ENCODE measurements around the gene CXCL17. TPM values are rescaled to one million over a fixed set of nuclear protein-coding genes. Genes with fewer than 3 reads are reported as not detected.

CXCL17 gene
- total and polyA plus RNA-seq, 7 experiments from 2014 or later, result 0.30 TPM; not detected in 6

Other genes with a start within 250 kb of the CXCL17 start
- 100 to 1,000 TPM in 1 of 5 experiments, 10 to 100 TPM in 4; 47.9 to 104 (median 65.8) TPM for gene DEDD2, start 225.3 kb downstream of the CXCL17 start, total RNA-seq
- gene DEDD2, start 225.3 kb downstream of the CXCL17 start, polyA plus RNA-seq, result 100 to 1,000 TPM; 132 to 208 TPM
- 10 to 100 TPM in 4 of 5 experiments, 1 to 10 TPM in 1; 8.6 to 25.2 (median 22.7) TPM for gene ZNF526, start 222.6 kb downstream of the CXCL17 start, total RNA-seq
- 10 to 100 TPM in 1 of 2 donors, 1 to 10 TPM in 1; 4.0 to 11.8 TPM for gene ZNF526, start 222.6 kb downstream of the CXCL17 start, polyA plus RNA-seq
- gene GSK3A, start 200.3 kb downstream of the CXCL17 start, total RNA-seq, result 10 to 100 TPM; 19.6 to 52.0 (median 33.0) TPM
- gene GSK3A, start 200.3 kb downstream of the CXCL17 start, polyA plus RNA-seq, result 10 to 100 TPM; 11.4 to 19.6 TPM
- 100 to 1,000 TPM in 1 of 5 experiments, 10 to 100 TPM in 4; 42.5 to 105 (median 51.8) TPM for gene ERF, start 187.8 kb downstream of the CXCL17 start, total RNA-seq
- gene ERF, start 187.8 kb downstream of the CXCL17 start, polyA plus RNA-seq, result 10 to 100 TPM in 1 of 2 donors, 1 to 10 TPM in 1; 2.8 to 10.8 TPM
- 100 to 1,000 TPM in 3 of 5 experiments, 10 to 100 TPM in 2; 90.4 to 134 (median 102) TPM for gene CIC, start 173.7 kb downstream of the CXCL17 start, total RNA-seq
- gene CIC, start 173.7 kb downstream of the CXCL17 start, polyA plus RNA-seq, result 1 to 10 TPM; 1.5 to 2.6 TPM
- gene PRR19, start 140.8 kb downstream of the CXCL17 start, total RNA-seq, result under 1 TPM in 4 of 5 experiments, not detected in 1; 0.32 to 0.68 (median 0.38) TPM
- under 1 TPM; 0.48 to 0.61 TPM for gene PRR19, start 140.8 kb downstream of the CXCL17 start, polyA plus RNA-seq
- 10 to 100 TPM; 11.7 to 36.9 (median 16.9) TPM for gene PAFAH1B3, start 140.3 kb downstream of the CXCL17 start, total RNA-seq
- gene PAFAH1B3, start 140.3 kb downstream of the CXCL17 start, polyA plus RNA-seq, result 10 to 100 TPM; 52.6 to 73.4 TPM
- not detected for gene TMEM145, start 129.6 kb downstream of the CXCL17 start, total RNA-seq
- not detected for gene TMEM145, start 129.6 kb downstream of the CXCL17 start, polyA plus RNA-seq
- gene MEGF8, start 117.3 kb downstream of the CXCL17 start, total RNA-seq, result 1 to 10 TPM; 6.7 to 9.3 (median 8.6) TPM
- under 1 TPM; 0.40 TPM for gene MEGF8, start 117.3 kb downstream of the CXCL17 start, polyA plus RNA-seq
- gene CNFN, start 52.6 kb downstream of the CXCL17 start, total RNA-seq, result under 1 TPM in 1 of 5 experiments, not detected in 4; 0.75 TPM
- gene CNFN, start 52.6 kb downstream of the CXCL17 start, polyA plus RNA-seq, result under 1 TPM in 1 of 2 donors, not detected in 1; 0.52 TPM
- gene LIPE, start 15.6 kb downstream of the CXCL17 start, total RNA-seq, result 10 to 100 TPM; 15.8 to 35.4 (median 28.3) TPM
- 1 to 10 TPM; 7.0 to 9.8 TPM for gene LIPE, start 15.6 kb downstream of the CXCL17 start, polyA plus RNA-seq
- 10 to 100 TPM in 1 of 5 experiments, 1 to 10 TPM in 4; 2.5 to 46.6 (median 7.6) TPM for gene CEACAM1, start 85.5 kb upstream of the CXCL17 start, total RNA-seq
- gene CEACAM1, start 85.5 kb upstream of the CXCL17 start, polyA plus RNA-seq, result 1 to 10 TPM; 2.3 to 4.3 TPM
- under 1 TPM in 1 of 5 experiments, not detected in 4; 0.59 TPM for gene CEACAM8, start 152.0 kb upstream of the CXCL17 start, total RNA-seq
- gene CEACAM8, start 152.0 kb upstream of the CXCL17 start, polyA plus RNA-seq, result not detected

Data from naive thymus-derived CD4-positive, alpha-beta T cell (primary cell).